SK-N-MC (cell line): Measurements from ENCODE around the gene RNF148.

Experiments
- EZH2 ChIP-seq: fragments of 200-600 bp; sonication (generic); IDR thresholded peaks from one replicate; pipeline ENCODE4 v1.6.1; 2017; ENCODE audit warnings: antibody characterized with exemption
- POLR2AphosphoS5 ChIP-seq: IDR thresholded peaks from 2 replicates; pipeline ENCODE4 v1.6.1; 2012; ENCODE audit warnings: mild to moderate bottlenecking, low read depth, low read length, borderline replicate concordance

GRCh38 chr7:122653685-122654084 is 49.0 kb downstream of the RNF148 start:
- TF ChIP-seq EZH2 (no peak), POLR2AphosphoS5 (no peak)
